GDM1 (cell line): ENCODE data around the gene SNAPC2.

ENCODE experiments used
- DNase-seq: peaks from one replicate; lab custom pipeline; 2025; lab: John Stamatoyannopoulos, UW

SNAPC2 gene

GRCh38 chr19:7968008-7968795 is 48.1 kb downstream of the SNAPC2 start:
- no peak for DNase-seq

DNA sequence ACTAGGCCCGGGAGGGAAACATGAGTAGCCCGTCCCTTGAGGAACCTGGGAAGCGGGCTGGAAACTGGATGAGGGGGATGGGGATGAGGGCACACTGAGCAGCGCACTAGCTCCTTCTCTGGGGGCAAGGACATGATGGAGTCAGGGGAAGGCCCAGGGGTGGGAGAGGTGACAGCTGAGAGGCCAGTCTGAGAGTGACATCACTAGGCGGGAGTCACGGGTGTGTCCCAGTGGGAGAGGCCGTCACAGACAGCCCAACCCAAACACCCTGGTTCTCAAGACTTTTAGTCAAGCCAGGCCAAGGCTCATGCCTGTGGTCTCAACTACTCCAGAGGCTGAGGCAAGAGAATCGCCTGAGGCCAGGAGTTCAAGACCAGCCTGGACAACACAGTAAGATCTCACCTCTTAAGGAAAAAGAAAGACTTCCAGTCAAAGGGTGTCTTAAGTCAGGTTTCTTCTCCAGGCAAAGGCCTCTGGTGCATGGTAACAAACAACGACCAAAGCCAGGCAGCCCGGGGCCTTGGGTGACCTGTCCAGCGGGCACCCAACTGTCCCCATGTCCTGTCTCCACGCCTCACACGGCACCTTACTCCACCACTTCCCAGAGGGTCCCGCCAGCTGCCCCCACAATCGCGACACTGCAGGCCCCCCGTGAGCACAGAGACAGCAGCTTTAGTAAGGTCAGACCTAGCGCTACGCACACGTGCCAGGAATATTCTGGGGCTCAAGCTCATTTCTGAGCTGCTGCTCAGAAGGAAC is 48.8 kb downstream of the SNAPC2 start:
- DNase-seq: no peak

DNA sequence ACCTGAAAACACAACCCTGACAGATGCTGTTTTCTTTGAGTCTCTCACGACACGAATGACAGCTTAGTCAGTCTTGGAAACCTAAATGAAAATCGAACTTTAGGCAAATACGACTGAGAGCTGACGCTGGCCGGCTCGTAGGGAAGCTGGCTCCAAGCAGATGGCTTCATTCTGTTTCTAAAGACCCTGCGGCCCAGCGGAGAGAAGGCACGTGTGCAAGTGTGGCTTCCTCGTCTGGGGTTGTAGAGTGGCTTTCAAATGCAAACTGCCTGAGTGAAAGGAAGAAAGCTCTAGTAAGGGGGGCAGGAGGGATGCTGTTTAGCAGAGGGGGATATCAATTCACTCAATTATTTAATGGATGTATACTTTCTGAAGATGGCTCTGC is 49.4 kb downstream of the SNAPC2 start:
- no peak for DNase-seq

DNA sequence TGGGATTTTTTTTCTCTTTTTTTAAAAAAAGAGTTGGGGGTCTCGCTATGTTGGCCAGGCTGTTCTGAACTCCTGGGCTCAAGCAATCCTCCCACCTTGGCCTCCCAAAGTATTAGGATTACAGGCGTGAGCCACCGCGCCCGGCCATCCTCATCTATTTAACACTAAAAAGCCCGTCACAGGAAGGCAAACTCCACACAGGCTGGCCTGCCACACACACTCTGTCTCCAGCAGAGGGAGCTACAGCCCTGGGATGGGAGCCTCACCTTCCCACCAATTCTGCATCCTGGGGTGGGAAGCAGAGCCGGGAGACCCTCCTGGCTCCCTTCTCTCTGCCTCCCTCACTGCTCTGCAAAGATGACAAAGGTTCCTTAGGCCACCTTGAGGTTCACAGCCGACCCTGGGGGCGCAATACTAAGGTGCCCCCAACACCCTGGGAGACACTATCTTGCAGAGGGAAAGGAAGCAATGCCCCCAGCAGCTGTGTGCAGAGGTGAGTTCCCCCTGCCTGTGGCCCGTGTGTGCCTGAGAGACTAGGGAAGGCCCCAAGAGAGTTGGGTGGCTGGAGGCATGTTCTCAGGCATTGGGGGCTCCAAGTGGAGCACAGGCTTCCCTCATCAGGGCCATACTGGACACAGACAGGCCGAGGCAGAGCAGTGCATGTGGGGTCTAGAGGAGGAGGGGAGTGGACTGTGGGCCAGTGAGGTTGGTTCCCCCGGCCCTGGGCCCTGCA is 50.7 kb downstream of the SNAPC2 start:
- no peak for DNase-seq

DNA sequence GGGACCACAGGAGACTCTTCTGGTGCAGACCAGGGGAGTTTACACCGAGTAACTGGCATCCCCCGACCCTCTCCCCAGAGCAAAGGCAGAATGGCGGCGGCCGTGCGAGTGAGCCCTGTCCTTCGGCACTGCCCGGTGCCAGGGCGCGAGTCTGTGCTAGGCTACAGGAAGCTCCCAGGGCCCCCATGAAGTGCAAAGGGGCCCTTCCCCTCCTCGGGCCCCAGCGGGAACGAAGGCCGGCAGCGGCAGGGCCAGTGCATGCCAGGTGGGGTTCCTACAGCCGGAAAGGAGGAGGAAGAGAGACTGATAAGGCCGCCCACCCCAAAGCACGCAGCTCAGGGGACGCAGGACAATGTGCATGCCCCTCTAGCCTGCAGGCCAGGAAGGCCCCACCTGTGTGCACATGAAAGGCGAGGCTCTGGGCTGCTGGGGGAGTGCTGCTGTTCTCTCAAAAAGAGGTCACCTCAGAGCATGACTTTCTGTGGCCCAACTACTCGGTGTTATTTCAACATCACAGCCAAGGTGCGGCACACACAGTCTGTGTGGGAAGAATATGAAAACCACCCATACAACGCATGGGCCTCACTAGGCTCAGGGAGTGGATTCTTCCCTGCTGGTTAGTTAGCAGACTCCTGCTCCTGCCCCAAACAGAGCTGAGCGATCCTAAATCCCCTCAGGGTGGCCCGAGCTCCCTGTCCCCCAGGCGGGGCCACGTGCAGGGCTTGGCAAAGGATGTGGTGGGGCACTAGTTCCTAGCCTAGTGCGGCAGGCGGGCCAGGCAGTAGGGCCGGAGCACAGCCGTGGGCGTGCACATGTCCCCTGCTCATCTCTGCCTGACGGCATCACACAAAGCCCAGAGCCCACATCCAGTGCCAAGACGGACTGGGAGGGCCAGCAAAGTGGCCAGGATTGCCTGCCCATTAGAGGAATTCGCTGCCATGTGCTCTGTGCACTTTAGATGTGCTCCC is 51.7 kb downstream of the SNAPC2 start:
- peak; percentile 12 for DNase-seq
